ENCODE results near the gene SLC36A3. TPM values are rescaled to one million over a fixed set of nuclear protein-coding genes. Genes with fewer than 3 reads are reported as not detected.
"Not testable (repeated sequence)": the region's sequence is repeated elsewhere in the genome, so short reads cannot be mapped to it uniquely, and the experiment has no call there.

Gene SLC36A3
- total and polyA plus RNA-seq, 5 donors from 2014 or later, result not detected

- no peak overlapping the region for H3K4me3 ChIP-seq (ENCODE audit: low read depth, low read length)
- Mint-ChIP-seq H3K27ac (no peak overlapping the region), H3K9me3 (peaks cover 0 to 8% (median 4%) of the 10 kb centered on the region in 7 donors), H3K4me1 (peaks cover 0 to 3% (median 0%) of the 10 kb centered on the region in 4 donors), H3K4me3 (no peak overlapping the region), H3K27me3 (peaks cover 34% of the 10 kb centered on the region), H3K36me3 (peaks cover 3% of the 10 kb centered on the region)
- H3K27me3 ChIP-seq (ENCODE audit: control insufficient read depth, insufficient read depth, low read length), result no peaks in the 10 kb centered on the region
- no peak overlapping the region for H3K27ac ChIP-seq (ENCODE audit: insufficient read depth, low read length, poor library complexity, severe bottlenecking)
- H3K4me1 ChIP-seq (ENCODE audit: control insufficient read depth, insufficient read depth, low read length, poor library complexity, severe bottlenecking), result no peaks in the 10 kb centered on the region
- ATAC-seq (ENCODE audit: low read depth in 2 of 2) (peak in 1 of 2 donors; percentile 53), DNase-seq (peak; percentile 2 to 44 (median 22))
- peaks cover 0 to 5% of the 10 kb centered on the region in 2 experiments for H3K9me3 ChIP-seq (ENCODE audit: control insufficient read depth in 2 of 2, low read length in 2 of 2)
- H3K36me3 ChIP-seq (ENCODE audit: control insufficient read depth, insufficient read depth, low read length), result no peaks in the 10 kb centered on the region
Observed at GRCh38 chr5:151315998-151316597, 12.5 kb upstream of the SLC36A3 start.

DNA sequence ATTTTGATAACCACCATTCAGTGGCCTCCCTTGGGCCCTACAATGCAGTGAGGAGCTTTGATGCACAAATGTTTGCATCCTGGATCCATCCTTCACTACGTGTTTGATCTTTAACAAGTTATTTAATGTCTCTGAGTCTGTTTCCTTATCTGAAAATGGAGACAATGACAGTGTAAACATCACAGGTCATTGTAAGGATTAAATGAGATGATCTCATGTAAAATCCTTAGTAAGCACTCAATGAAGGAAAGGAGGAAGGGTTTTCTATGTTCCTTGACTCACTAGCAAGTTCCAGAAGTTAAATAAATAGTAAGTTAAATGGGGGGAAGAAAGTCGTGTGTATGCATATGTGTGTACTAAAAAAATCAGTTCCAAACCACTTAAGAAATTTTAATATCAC is 9.8 kb upstream of the SLC36A3 start:
- H3K27ac ChIP-seq (ENCODE audit: insufficient read depth, low read length, poor library complexity, severe bottlenecking), result no peak overlapping the region
- ATAC-seq (ENCODE audit: low read depth in 2 of 2) (no peak), DNase-seq (no peak)
- no peaks in the 10 kb centered on the region for H3K4me1 ChIP-seq (ENCODE audit: control insufficient read depth, insufficient read depth, low read length, poor library complexity, severe bottlenecking)
- Mint-ChIP-seq H3K27ac (no peak overlapping the region), H3K4me1 (peaks cover 0 to 5% (median 0%) of the 10 kb centered on the region in 4 donors), H3K9me3 (peaks cover 0 to 15% (median 9%) of the 10 kb centered on the region in 7 donors), H3K4me3 (no peak overlapping the region), H3K36me3 (peaks cover 7% of the 10 kb centered on the region), H3K27me3 (peaks cover 52% of the 10 kb centered on the region)
- H3K27me3 ChIP-seq (ENCODE audit: control insufficient read depth, insufficient read depth, low read length), result no peaks in the 10 kb centered on the region
- H3K36me3 ChIP-seq (ENCODE audit: control insufficient read depth, insufficient read depth, low read length), result no peaks in the 10 kb centered on the region
- peaks cover 0 to 11% of the 10 kb centered on the region in 2 experiments for H3K9me3 ChIP-seq (ENCODE audit: control insufficient read depth in 2 of 2, low read length in 2 of 2)
- no peak overlapping the region for H3K4me3 ChIP-seq (ENCODE audit: low read depth, low read length)

GRCh38 chr5:151312756-151313324 is 9.3 kb upstream of the SLC36A3 start:
- Histone ChIP-seq H3K4me3 (ENCODE audit: low read depth, low read length) (no peak overlapping the region), H3K27me3 (ENCODE audit: control insufficient read depth, insufficient read depth, low read length) (no peaks in the 10 kb centered on the region), H3K27ac (ENCODE audit: insufficient read depth, low read length, poor library complexity, severe bottlenecking) (no peak overlapping the region), H3K9me3 (ENCODE audit: control insufficient read depth in 2 of 2, low read length in 2 of 2) (peaks cover 0 to 11% of the 10 kb centered on the region in 2 experiments), H3K4me1 (ENCODE audit: control insufficient read depth, insufficient read depth, low read length, poor library complexity, severe bottlenecking) (no peaks in the 10 kb centered on the region), H3K36me3 (ENCODE audit: control insufficient read depth, insufficient read depth, low read length) (no peaks in the 10 kb centered on the region)
- Mint-ChIP-seq H3K4me3 (no peak overlapping the region), H3K36me3 (peaks cover 7% of the 10 kb centered on the region), H3K27ac (no peak overlapping the region), H3K27me3 (peaks cover 55% of the 10 kb centered on the region), H3K4me1 (peaks cover 0 to 5% (median 0%) of the 10 kb centered on the region in 4 donors), H3K9me3 (peaks cover 0 to 15% (median 9%) of the 10 kb centered on the region in 7 donors)
- DNase-seq, result no peak
- ATAC-seq (ENCODE audit: low read depth in 2 of 2), result no peak

- ATAC-seq (ENCODE audit: low read depth in 2 of 2) (no peak), DNase-seq (no peak)
- Mint-ChIP-seq H3K36me3 (peaks cover 7% of the 10 kb centered on the region), H3K27me3 (peaks cover 64% of the 10 kb centered on the region), H3K4me1 (peaks cover 0 to 3% (median 0%) of the 10 kb centered on the region in 4 donors), H3K4me3 (no peak overlapping the region), H3K9me3 (peaks cover 0 to 15% (median 9%) of the 10 kb centered on the region in 7 donors), H3K27ac (no peak overlapping the region)
- Histone ChIP-seq H3K4me3 (ENCODE audit: low read depth, low read length) (no peak overlapping the region), H3K36me3 (ENCODE audit: control insufficient read depth, insufficient read depth, low read length) (no peaks in the 10 kb centered on the region), H3K9me3 (ENCODE audit: control insufficient read depth in 2 of 2, low read length in 2 of 2) (peaks cover 0 to 11% of the 10 kb centered on the region in 2 experiments), H3K4me1 (ENCODE audit: control insufficient read depth, insufficient read depth, low read length, poor library complexity, severe bottlenecking) (no peaks in the 10 kb centered on the region), H3K27me3 (ENCODE audit: control insufficient read depth, insufficient read depth, low read length) (no peaks in the 10 kb centered on the region), H3K27ac (ENCODE audit: insufficient read depth, low read length, poor library complexity, severe bottlenecking) (no peak overlapping the region)
Observed at GRCh38 chr5:151310932-151311331, 7.4 kb upstream of the SLC36A3 start.

DNA sequence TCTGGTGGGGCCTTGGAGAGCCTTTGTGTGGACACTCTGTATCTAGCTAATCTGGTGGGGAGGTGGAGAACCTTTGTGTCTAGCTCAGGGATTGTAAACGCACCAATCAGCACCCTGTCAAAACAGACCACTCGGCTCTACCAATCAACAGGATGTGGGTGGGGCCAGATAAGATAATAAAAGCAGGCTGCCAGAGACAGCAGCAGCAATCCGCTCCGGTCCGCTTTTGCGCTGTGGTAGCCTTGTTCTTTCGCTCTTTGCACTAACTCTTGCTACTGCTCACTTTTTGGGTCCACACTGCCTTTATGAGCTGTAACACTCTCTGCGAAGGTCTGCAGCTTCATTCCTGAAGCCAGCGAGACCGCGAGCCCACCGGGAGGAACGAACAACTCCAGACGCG is 6.3 kb upstream of the SLC36A3 start:
- not testable (repeated sequence) for H3K27me3 ChIP-seq (ENCODE audit: control insufficient read depth, insufficient read depth, low read length); H3K4me1 ChIP-seq (ENCODE audit: control insufficient read depth, insufficient read depth, low read length, poor library complexity, severe bottlenecking); H3K4me3 ChIP-seq (ENCODE audit: low read depth, low read length); DNase-seq; H3K4me3 Mint-ChIP-seq; ATAC-seq (ENCODE audit: low read depth in 2 of 2); H3K36me3 Mint-ChIP-seq; H3K27ac ChIP-seq (ENCODE audit: insufficient read depth, low read length, poor library complexity, severe bottlenecking); H3K36me3 ChIP-seq (ENCODE audit: control insufficient read depth, insufficient read depth, low read length); H3K4me1 Mint-ChIP-seq; H3K27ac Mint-ChIP-seq
- Mint-ChIP-seq H3K9me3 (peaks cover 0 to 15% (median 11%) of the 10 kb centered on the region in 7 donors), H3K27me3 (peaks cover 66% of the 10 kb centered on the region)
- H3K9me3 ChIP-seq (ENCODE audit: control insufficient read depth in 2 of 2, low read length in 2 of 2), result peaks cover 0 to 11% of the 10 kb centered on the region in 2 experiments

GRCh38 chr5:151309266-151309665 is 5.7 kb upstream of the SLC36A3 start:
- Mint-ChIP-seq H3K27me3 (peaks cover 62% of the 10 kb centered on the region), H3K9me3 (peaks cover 0 to 15% (median 11%) of the 10 kb centered on the region in 7 donors)
- H3K4me1 ChIP-seq (ENCODE audit: control insufficient read depth, insufficient read depth, low read length, poor library complexity, severe bottlenecking); H3K27ac Mint-ChIP-seq; H3K4me1 Mint-ChIP-seq; H3K4me3 ChIP-seq (ENCODE audit: low read depth, low read length); H3K4me3 Mint-ChIP-seq; ATAC-seq (ENCODE audit: low read depth in 2 of 2); H3K27me3 ChIP-seq (ENCODE audit: control insufficient read depth, insufficient read depth, low read length); H3K36me3 ChIP-seq (ENCODE audit: control insufficient read depth, insufficient read depth, low read length); H3K27ac ChIP-seq (ENCODE audit: insufficient read depth, low read length, poor library complexity, severe bottlenecking); DNase-seq; H3K36me3 Mint-ChIP-seq: not testable (repeated sequence)
- H3K9me3 ChIP-seq (ENCODE audit: control insufficient read depth in 2 of 2, low read length in 2 of 2), result peaks cover 0 to 11% of the 10 kb centered on the region in 2 experiments

DNA sequence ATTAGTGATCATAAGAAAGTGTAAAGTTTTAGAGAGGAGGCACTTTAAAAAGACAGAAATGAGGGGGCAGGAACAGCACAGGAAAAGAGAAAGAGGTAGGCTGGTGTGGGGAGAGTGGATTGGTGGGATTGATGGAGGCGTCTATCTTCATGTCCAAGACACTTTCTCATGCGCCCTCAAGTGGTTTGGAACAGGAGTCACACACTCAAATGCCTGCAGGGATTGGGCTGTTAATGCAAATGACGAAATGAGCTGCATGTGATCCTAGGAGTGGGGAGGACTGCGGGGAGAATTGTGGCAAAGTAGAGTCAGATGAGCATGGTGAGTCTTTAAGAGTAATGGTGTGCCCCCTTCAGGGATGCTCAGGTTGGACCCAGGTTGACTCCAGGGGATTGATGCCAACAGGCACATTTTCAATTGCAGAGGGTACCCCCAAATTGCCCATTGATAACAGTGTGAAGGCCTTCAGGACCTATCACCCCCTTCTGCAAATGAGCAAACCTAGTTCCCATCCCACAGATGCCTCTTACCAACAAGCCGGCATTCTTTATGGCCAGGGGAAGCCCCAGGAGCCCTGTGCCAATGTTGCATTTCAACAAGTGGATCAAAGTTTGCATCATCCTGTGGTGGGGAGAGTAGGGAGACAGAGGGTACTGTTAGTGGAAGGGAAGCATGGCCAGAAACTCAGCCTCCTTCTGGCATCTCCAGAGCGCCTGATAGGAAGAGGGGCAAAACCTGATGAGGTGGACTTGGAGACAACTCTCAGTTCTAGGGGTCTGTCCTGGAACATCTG is 5.3 kb downstream of the SLC36A3 start:
- no peak overlapping the region for H3K4me3 ChIP-seq (ENCODE audit: low read depth, low read length)
- Mint-ChIP-seq H3K9me3 (peaks cover 0 to 1% (median 0%) of the 10 kb centered on the region in 7 donors), H3K4me3 (no peak overlapping the region), H3K27ac (no peak overlapping the region), H3K36me3 (no peaks in the 10 kb centered on the region), H3K4me1 (peaks cover 0 to 10% (median 3%) of the 10 kb centered on the region in 4 donors), H3K27me3 (peaks cover 16% of the 10 kb centered on the region)
- H3K9me3 ChIP-seq (ENCODE audit: control insufficient read depth in 2 of 2, low read length in 2 of 2), result no peaks in the 10 kb centered on the region
- no peak for ATAC-seq (ENCODE audit: low read depth in 2 of 2)
- no peaks in the 10 kb centered on the region for H3K4me1 ChIP-seq (ENCODE audit: control insufficient read depth, insufficient read depth, low read length, poor library complexity, severe bottlenecking)
- no peaks in the 10 kb centered on the region for H3K36me3 ChIP-seq (ENCODE audit: control insufficient read depth, insufficient read depth, low read length)
- no peak overlapping the region for H3K27ac ChIP-seq (ENCODE audit: insufficient read depth, low read length, poor library complexity, severe bottlenecking)
- DNase-seq, result peak in 2 of 3 donors; percentile 23 to 69
- peaks cover 5% of the 10 kb centered on the region for H3K27me3 ChIP-seq (ENCODE audit: control insufficient read depth, insufficient read depth, low read length)
